Astrocyte (in vitro differentiated cells and primary cell): ENCODE measurements around the gene INO80. TPM values are rescaled to one million over a fixed set of nuclear protein-coding genes. Genes with fewer than 3 reads are reported as not detected.
"Not testable (repeated sequence)": the region's sequence is repeated elsewhere in the genome, so short reads cannot be mapped to it uniquely, and the experiment has no call there.

Experiments used
- DNase-seq: peaks from one replicate; pipeline ENCODE4 v3.0.0-alpha.2; 2010; ENCODE audit warnings: low read depth
- FAIRE-seq: peaks from 2 replicates; lab custom pipeline; 2011; peaks lifted over from hg19 to GRCh38; lab: Jason Lieb, UNC
- H2AFZ ChIP-seq: 2 replicates; pipeline ENCODE4 v1.6.0; 2012; ENCODE audit warnings: low read depth, low read length, inconsistent platforms
- H3K27ac ChIP-seq: 2 replicates; pipeline ENCODE4 v1.5.1; 2011; ENCODE audit warnings: low read depth, low read length, inconsistent platforms
- H3K27me3 ChIP-seq: 2 replicates; pipeline ENCODE4 v1.6.0; 2011; ENCODE audit warnings: low read length, inconsistent platforms; ENCODE audit not compliant: insufficient read depth
- H3K36me3 ChIP-seq: 2 replicates; pipeline ENCODE4 v1.5.1; 2011; ENCODE audit warnings: low read length, inconsistent platforms; ENCODE audit not compliant: insufficient read depth
- H3K4me1 ChIP-seq: 2 replicates; pipeline ENCODE4 v1.5.1; 2011; ENCODE audit warnings: low read length, inconsistent platforms; ENCODE audit not compliant: insufficient read depth
- H3K4me2 ChIP-seq: 2 replicates; pipeline ENCODE4 v1.6.0; 2012; ENCODE audit warnings: low read length, inconsistent platforms
- H3K4me3 ChIP-seq: 2 replicates; pipeline ENCODE4 v1.5.1; 2011; ENCODE audit warnings: low read depth, mild to moderate bottlenecking, low read length, inconsistent platforms; ENCODE audit not compliant: insufficient read depth
- H3K79me2 ChIP-seq: 2 replicates; pipeline ENCODE4 v1.6.0; 2012; ENCODE audit warnings: mild to moderate bottlenecking, low read length, inconsistent platforms; ENCODE audit not compliant: insufficient read depth
- H3K9ac ChIP-seq: 2 replicates; pipeline ENCODE4 v1.6.0; 2012; ENCODE audit warnings: mild to moderate bottlenecking, low read length, inconsistent platforms
- H3K9me3 ChIP-seq: 2 replicates; pipeline ENCODE4 v1.5.1; 2012; ENCODE audit warnings: low read depth, mild to moderate bottlenecking, low read length, inconsistent platforms; ENCODE audit not compliant: insufficient read depth
- H4K20me1 ChIP-seq: 2 replicates; pipeline ENCODE4 v1.6.0; 2012; ENCODE audit warnings: low read length, inconsistent platforms; ENCODE audit not compliant: insufficient read depth
- H3K27ac Mint-ChIP-seq: one replicate; pipeline ENCODE4 v1.8.0; 2021; ENCODE audit warnings: mild to moderate bottlenecking, mixed read lengths; ENCODE audit not compliant: unreplicated experiment
- H3K27me3 Mint-ChIP-seq: one replicate; pipeline ENCODE4 v1.8.0; 2021; ENCODE audit warnings: low read depth, mixed read lengths; ENCODE audit not compliant: unreplicated experiment
- H3K36me3 Mint-ChIP-seq: one replicate; pipeline ENCODE4 v1.8.0; 2021; ENCODE audit warnings: low read depth, mixed read lengths; ENCODE audit not compliant: unreplicated experiment
- H3K4me1 Mint-ChIP-seq: one replicate; pipeline ENCODE4 v1.8.0; 2021; ENCODE audit warnings: low read depth, mixed read lengths; ENCODE audit not compliant: unreplicated experiment
- H3K4me3 Mint-ChIP-seq: one replicate; pipeline ENCODE4 v1.8.0; 2021; ENCODE audit warnings: mild to moderate bottlenecking, moderate library complexity, mixed read lengths; ENCODE audit not compliant: unreplicated experiment
- H3K9me3 Mint-ChIP-seq: one replicate; pipeline ENCODE4 v1.8.0; 2021; ENCODE audit warnings: mild to moderate bottlenecking, mixed read lengths; ENCODE audit not compliant: unreplicated experiment
- EZH2 ChIP-seq: IDR thresholded peaks from 2 replicates; pipeline ENCODE4 v1.6.1; 2012; ENCODE audit warnings: mild to moderate bottlenecking, low read length, inconsistent platforms; ENCODE audit not compliant: insufficient read depth
- total RNA-seq: library from RNA; stranded (reverse); gene quantifications from 2 replicates; pipeline ENCODE4 v1.2.1, GENCODE V29; 2021
- TF ChIP-seq, protein P1 (sequence below): IDR thresholded peaks from 2 replicates; pipeline ENCODE4 v1.5.1; 2011; ENCODE audit warnings: low read depth, mild to moderate bottlenecking, inconsistent platforms, low read length, moderate library complexity; ENCODE audit not compliant: insufficient read depth

The INO80 gene
- total RNA-seq, 1 donor from 2014 or later = 17.3 TPM

DNA sequence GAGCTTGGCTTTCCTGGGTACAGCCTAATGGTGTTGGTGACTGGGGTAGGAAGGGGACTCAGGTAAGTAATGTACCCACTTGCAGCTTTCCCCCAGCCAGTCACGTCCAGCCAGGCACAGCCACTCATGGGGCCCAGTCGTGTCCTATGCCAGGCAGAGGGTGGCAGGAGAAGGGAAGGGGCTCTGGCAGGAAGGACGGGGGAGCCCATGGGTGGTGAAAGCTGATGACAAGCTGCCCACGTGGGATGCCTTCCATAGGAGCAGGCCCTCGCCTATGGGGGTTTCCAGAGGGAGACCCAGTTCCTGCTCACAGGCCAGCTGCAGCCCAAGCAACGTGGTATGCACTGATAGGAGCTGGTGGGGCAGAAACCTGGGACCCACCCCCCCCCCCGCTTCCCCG lies 152.1 kb downstream of the INO80 start:
- H3K4me2 ChIP-seq = no peak overlapping the region
- Mint-ChIP-seq H3K4me1 (peaks cover 4% of the 10 kb centered on the region), H3K4me3 (no peak overlapping the region), H3K9me3 (peaks cover 14% of the 10 kb centered on the region), H3K27me3 (peaks cover 21% of the 10 kb centered on the region), H3K36me3 (peaks cover 19% of the 10 kb centered on the region), H3K27ac (no peak overlapping the region)
- TF ChIP-seq, protein P1, sequence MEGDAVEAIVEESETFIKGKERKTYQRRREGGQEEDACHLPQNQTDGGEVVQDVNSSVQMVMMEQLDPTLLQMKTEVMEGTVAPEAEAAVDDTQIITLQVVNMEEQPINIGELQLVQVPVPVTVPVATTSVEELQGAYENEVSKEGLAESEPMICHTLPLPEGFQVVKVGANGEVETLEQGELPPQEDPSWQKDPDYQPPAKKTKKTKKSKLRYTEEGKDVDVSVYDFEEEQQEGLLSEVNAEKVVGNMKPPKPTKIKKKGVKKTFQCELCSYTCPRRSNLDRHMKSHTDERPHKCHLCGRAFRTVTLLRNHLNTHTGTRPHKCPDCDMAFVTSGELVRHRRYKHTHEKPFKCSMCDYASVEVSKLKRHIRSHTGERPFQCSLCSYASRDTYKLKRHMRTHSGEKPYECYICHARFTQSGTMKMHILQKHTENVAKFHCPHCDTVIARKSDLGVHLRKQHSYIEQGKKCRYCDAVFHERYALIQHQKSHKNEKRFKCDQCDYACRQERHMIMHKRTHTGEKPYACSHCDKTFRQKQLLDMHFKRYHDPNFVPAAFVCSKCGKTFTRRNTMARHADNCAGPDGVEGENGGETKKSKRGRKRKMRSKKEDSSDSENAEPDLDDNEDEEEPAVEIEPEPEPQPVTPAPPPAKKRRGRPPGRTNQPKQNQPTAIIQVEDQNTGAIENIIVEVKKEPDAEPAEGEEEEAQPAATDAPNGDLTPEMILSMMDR = no peak
- TF ChIP-seq EZH2 = no peak
- no peak for FAIRE-seq
- H3K27ac ChIP-seq = no peak overlapping the region
- no peak overlapping the region for H3K4me3 ChIP-seq
- no peaks in the 10 kb centered on the region for H3K4me1 ChIP-seq
- DNase-seq = no peak
- no peaks in the 10 kb centered on the region for H3K9me3 ChIP-seq
- no peaks in the 10 kb centered on the region for H3K79me2 ChIP-seq
- peaks cover 3% of the 10 kb centered on the region for H3K27me3 ChIP-seq
- no peaks in the 10 kb centered on the region for H4K20me1 ChIP-seq
- no peak overlapping the region for H2AFZ ChIP-seq
- no peak overlapping the region for H3K9ac ChIP-seq
- H3K36me3 ChIP-seq = no peaks in the 10 kb centered on the region

DNA sequence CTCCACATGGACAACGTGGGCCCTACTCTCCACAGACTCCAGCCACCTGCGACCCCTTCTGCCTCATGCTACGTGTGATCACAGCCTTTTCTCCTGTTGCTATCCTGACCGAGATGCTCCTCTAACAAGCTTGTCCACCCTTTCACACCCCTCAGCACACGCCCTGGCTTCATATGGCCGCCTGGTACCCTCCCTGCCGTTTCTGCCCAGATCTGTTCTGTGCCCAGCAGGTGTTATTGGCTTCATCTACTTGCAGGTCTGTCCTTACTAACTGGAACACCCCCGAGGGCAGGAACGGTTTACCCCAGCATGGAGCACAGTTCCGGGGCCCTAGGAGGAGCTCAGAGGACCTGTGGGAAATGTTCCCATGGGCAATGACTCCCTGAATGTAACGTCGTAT lies 152.9 kb downstream of the INO80 start:
- H3K4me3 Mint-ChIP-seq = no peak overlapping the region
- Histone ChIP-seq H3K79me2 (no peaks in the 10 kb centered on the region), H3K4me2 (no peak overlapping the region), H4K20me1 (no peaks in the 10 kb centered on the region), H3K4me1 (no peaks in the 10 kb centered on the region), H3K4me3 (no peak overlapping the region), H3K36me3 (no peaks in the 10 kb centered on the region), H2AFZ (no peak overlapping the region), H3K27ac (no peak overlapping the region), H3K27me3 (peaks cover 3% of the 10 kb centered on the region), H3K9ac (no peak overlapping the region), H3K9me3 (no peaks in the 10 kb centered on the region)
- no peak for DNase-seq
- FAIRE-seq = no peak
- H3K27ac Mint-ChIP-seq = no peak overlapping the region
- H3K9me3 Mint-ChIP-seq = peaks cover 14% of the 10 kb centered on the region
- peaks cover 21% of the 10 kb centered on the region for H3K27me3 Mint-ChIP-seq
- peaks cover 10% of the 10 kb centered on the region for H3K4me1 Mint-ChIP-seq
- peaks cover 26% of the 10 kb centered on the region for H3K36me3 Mint-ChIP-seq
- TF ChIP-seq, protein P1 = no peak
- TF ChIP-seq EZH2 = no peak

- H3K4me3 ChIP-seq, H3K27ac Mint-ChIP-seq, H3K27ac ChIP-seq, H3K9me3 ChIP-seq, H3K4me2 ChIP-seq, H3K36me3 ChIP-seq, FAIRE-seq, H4K20me1 ChIP-seq, H3K9ac ChIP-seq, H3K4me1 ChIP-seq, H3K4me3 Mint-ChIP-seq, H3K79me2 ChIP-seq, H3K27me3 ChIP-seq, DNase-seq, H2AFZ ChIP-seq: not testable (repeated sequence)
- Mint-ChIP-seq H3K9me3 (peaks cover 14% of the 10 kb centered on the region), H3K27me3 (peaks cover 21% of the 10 kb centered on the region), H3K36me3 (peaks cover 34% of the 10 kb centered on the region), H3K4me1 (peaks cover 11% of the 10 kb centered on the region)
These were observed 153.8 kb downstream of the INO80 start for GRCh38 chr15:40962317-40962716.

GRCh38 chr15:40961740-40962139 lies 154.3 kb downstream of the INO80 start:
- H3K4me3 ChIP-seq, H3K79me2 ChIP-seq, FAIRE-seq, H3K27me3 ChIP-seq, H3K9ac ChIP-seq, H3K36me3 ChIP-seq, H3K27ac ChIP-seq, H3K9me3 ChIP-seq, H3K4me3 Mint-ChIP-seq, H3K27ac Mint-ChIP-seq, DNase-seq, H3K4me1 ChIP-seq, H4K20me1 ChIP-seq, H2AFZ ChIP-seq, H3K4me2 ChIP-seq: not testable (repeated sequence)
- peaks cover 14% of the 10 kb centered on the region for H3K9me3 Mint-ChIP-seq
- peaks cover 34% of the 10 kb centered on the region for H3K36me3 Mint-ChIP-seq
- peaks cover 13% of the 10 kb centered on the region for H3K4me1 Mint-ChIP-seq
- peaks cover 21% of the 10 kb centered on the region for H3K27me3 Mint-ChIP-seq
